ENCODE measurements around the gene GLTPD2.
A peak's percentile ranks its signal among the peaks of the same experiment; 100 is the strongest.

Gene GLTPD2

GRCh38 chr17:4788807-4789700 is at the start of gene GLTPD2:
GLTPD2 (plus strand) TSS chr17:4788964; CDS start chr17:4789012, 48 bp downstream.
- H3K27ac ChIP-seq: peak within 1 kb of the TSS; percentile 87
- no peak for TF ChIP-seq CTCF (conservative IDR thresholded peaks at IDR 0.05)
- TF ChIP-seq ZFX (IDR thresholded peaks at IDR 0.05): no peak

- TF ChIP-seq ZFX (IDR thresholded peaks at IDR 0.05) (peak; percentile 91; the same call in 1 of the 2 replicates), CTCF (conservative IDR thresholded peaks at IDR 0.05) (no peak)
- peak within 1 kb of the TSS; percentile 72 for H3K27ac ChIP-seq
Observed at GRCh38 chr17:4739122-4740024, 49.4 kb upstream of the GLTPD2 start, which contains the start of the genes CXCL16 and ZMYND15. CXCL16 (minus strand) TSS chr17:4739928; CDS start chr17:4739339, 589 bp downstream. ZMYND15 (plus strand) TSS chr17:4739833; CDS start chr17:4740549, 716 bp downstream.

GRCh38 chr17:4740025-4740351 is 48.8 kb upstream of the GLTPD2 start:
- no peak for TF ChIP-seq CTCF (conservative IDR thresholded peaks at IDR 0.05)
- TF ChIP-seq ZFX (IDR thresholded peaks at IDR 0.05): no peak
- H3K27ac ChIP-seq: peak overlapping the region; percentile 72

- TF ChIP-seq CTCF (conservative IDR thresholded peaks at IDR 0.05) (no peak), ZFX (IDR thresholded peaks at IDR 0.05) (no peak)
Observed at GRCh38 chr17:4740584-4740983, 48.2 kb upstream of the GLTPD2 start.

GRCh38 chr17:4741544-4741943 is 47.2 kb upstream of the GLTPD2 start:
- TF ChIP-seq CTCF (conservative IDR thresholded peaks at IDR 0.05): no peak
- no peak for TF ChIP-seq ZFX (IDR thresholded peaks at IDR 0.05)
- no peak overlapping the region; the same call in 1 of the 2 replicates for H3K27ac ChIP-seq

More at GRCh38 chr17:4740584-4740983, 48.2 kb upstream of the GLTPD2 start:
- H3K27ac ChIP-seq: no peak overlapping the region

GRCh38 chr17:4742133-4742532 is 46.6 kb upstream of the GLTPD2 start:
- TF ChIP-seq ZFX (IDR thresholded peaks at IDR 0.05) (no peak), CTCF (conservative IDR thresholded peaks at IDR 0.05) (no peak)
- peak overlapping the region; percentile 35 for H3K27ac ChIP-seq

Data from C4-2B (cell line).